ENCODE results near the gene SMKR1. TPM values are rescaled to one million over a fixed set of nuclear protein-coding genes. Genes with fewer than 3 reads are reported as not detected.

SMKR1 gene
- total and polyA plus RNA-seq, 9 donors = 0.48 to 3.2 (median 0.67) TPM; not detected in 2

DNA sequence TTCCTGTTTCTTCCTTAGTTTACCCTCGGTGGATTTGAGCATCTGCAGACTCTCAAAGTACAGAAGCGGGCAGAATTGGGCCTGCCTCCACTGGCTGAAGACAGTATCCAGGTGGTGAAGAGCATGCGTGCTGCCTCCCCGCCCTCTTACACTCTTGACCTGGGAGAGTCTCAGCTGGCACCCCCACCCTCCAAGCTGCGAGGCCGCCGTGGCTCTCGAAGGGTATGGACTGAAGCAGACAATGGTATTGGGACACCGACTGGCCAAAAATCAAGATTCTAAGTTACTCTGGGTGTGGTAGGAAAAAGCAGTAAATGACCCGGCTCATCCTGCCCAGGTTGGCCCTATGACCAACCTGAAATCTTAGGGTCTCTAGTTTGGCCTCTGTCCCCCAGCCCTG is 45.9 kb upstream of the SMKR1 start:
- Histone ChIP-seq H3K36me3 (no peaks in the 10 kb centered on the region), H3K27me3 (no peaks in the 10 kb centered on the region), H3K9me3 (no peaks in the 10 kb centered on the region), H3K4me3 (no peak overlapping the region), H3K4me1 (ENCODE audit: insufficient read depth) (no peaks in the 10 kb centered on the region), H3K27ac (no peak overlapping the region)
- no peak for DNase-seq
- WGBS, 3 donors = 93 to 94% (median 93%) methylated on average over 10 of the region's 10 CpGs
- TF ChIP-seq POLR2A (IDR thresholded peaks at IDR 0.05) = no peak
- no peak for TF ChIP-seq CTCF (IDR thresholded peaks at IDR 0.05)
- intact Hi-C loops (cut with DNase I) = loop anchor here in 1 of 4 donors (10.0 kb wide), 1 partner anchor 82 kb away; no protein-coding TSS in a partner anchor

DNA sequence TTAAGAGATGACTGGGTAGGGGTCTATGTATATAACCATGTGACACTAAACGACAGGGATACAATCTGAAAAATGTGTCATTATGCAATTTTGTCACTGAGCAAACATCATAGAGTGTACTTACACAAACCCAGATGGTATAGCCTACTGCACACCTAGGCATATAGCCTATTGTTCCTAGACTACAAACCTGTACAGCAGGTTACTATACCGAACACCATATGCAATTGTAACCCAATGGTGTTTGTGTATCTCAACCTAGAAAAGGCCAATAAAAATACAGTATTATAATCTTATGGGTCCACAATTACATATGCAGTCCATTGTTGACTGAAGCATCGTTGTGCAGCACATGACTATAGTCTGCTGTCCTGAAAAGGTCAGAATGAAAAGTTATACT is 45.2 kb upstream of the SMKR1 start:
- no peak overlapping the region for H3K27ac ChIP-seq
- no peaks in the 10 kb centered on the region for H3K9me3 ChIP-seq
- no peak overlapping the region for H3K4me3 ChIP-seq
- H3K4me1 ChIP-seq (ENCODE audit: insufficient read depth) = no peaks in the 10 kb centered on the region
- DNase-seq = no peak
- H3K27me3 ChIP-seq = no peaks in the 10 kb centered on the region
- no peaks in the 10 kb centered on the region for H3K36me3 ChIP-seq
- TF ChIP-seq CTCF (IDR thresholded peaks at IDR 0.05) = no peak
- TF ChIP-seq EP300 (IDR thresholded peaks at IDR 0.05) = no peak
- TF ChIP-seq POLR2A (IDR thresholded peaks at IDR 0.05) = no peak
- intact Hi-C loops (cut with DNase I) = loop anchor here in 1 of 4 donors (10.0 kb wide), 1 partner anchor 82 kb away; no protein-coding TSS in a partner anchor
- WGBS, 3 donors = 85 to 89% (median 88%) methylated on average over 3 of the region's 3 CpGs

- no peak overlapping the region for H3K4me3 ChIP-seq
- DNase-seq = no peak
- no peaks in the 10 kb centered on the region for H3K36me3 ChIP-seq
- no peak overlapping the region for H3K27ac ChIP-seq
- no peaks in the 10 kb centered on the region for H3K9me3 ChIP-seq
- no peaks in the 10 kb centered on the region for H3K4me1 ChIP-seq (ENCODE audit: insufficient read depth)
- intact Hi-C loops (cut with DNase I) = loop anchor here in 1 of 4 donors (10.0 kb wide), 1 partner anchor 83 kb away; no protein-coding TSS in a partner anchor
- 91 to 97% (median 97%) methylated on average over 5 of the region's 5 CpGs for WGBS, 3 donors
- TF ChIP-seq POLR2A (IDR thresholded peaks at IDR 0.05) (no peak), EP300 (IDR thresholded peaks at IDR 0.05) (no peak), CTCF (IDR thresholded peaks at IDR 0.05) (no peak)
- H3K27me3 ChIP-seq = no peaks in the 10 kb centered on the region
Measured at GRCh38 chr7:129458171-129458570, 44.2 kb upstream of the SMKR1 start.

DNA sequence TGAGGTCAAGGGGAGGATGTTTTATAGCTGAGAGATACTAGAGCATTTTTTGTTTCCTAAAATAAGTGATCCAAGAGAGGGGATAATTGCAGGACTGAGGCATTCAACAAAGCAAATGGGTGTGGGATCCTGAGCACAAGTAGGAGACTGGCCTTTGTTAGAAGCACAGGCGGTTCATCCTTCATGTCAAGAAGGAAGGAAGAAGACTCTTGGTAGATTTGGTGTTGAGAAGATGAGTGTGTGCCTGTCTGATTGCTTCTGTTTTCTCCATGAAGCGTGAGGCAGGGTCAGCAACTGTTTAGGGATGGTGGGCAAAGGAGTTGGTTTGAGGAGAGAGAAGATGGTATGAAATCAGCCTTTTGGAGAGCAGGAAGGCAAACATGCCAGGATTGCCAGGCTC is 40.5 kb upstream of the SMKR1 start:
- no peak for DNase-seq
- Histone ChIP-seq H3K4me1 (ENCODE audit: insufficient read depth) (no peaks in the 10 kb centered on the region), H3K27me3 (no peaks in the 10 kb centered on the region), H3K27ac (no peak overlapping the region), H3K9me3 (no peaks in the 10 kb centered on the region), H3K36me3 (no peaks in the 10 kb centered on the region), H3K4me3 (no peak overlapping the region)
- intact Hi-C loops (cut with DNase I) = loop anchor here in 1 of 4 donors (10.0 kb wide), 1 partner anchor 247 kb away; no protein-coding TSS in a partner anchor
- WGBS, 3 donors = 97 to 99% (median 98%) methylated on average over 2 of the region's 2 CpGs
- TF ChIP-seq CTCF (IDR thresholded peaks at IDR 0.05) = no peak
- TF ChIP-seq POLR2A (IDR thresholded peaks at IDR 0.05) = no peak
- no peak for TF ChIP-seq EP300 (IDR thresholded peaks at IDR 0.05)

Data from ovary (tissue), 9 donors.